Stimulated activated CD4-positive, alpha-beta T cell treated with anti-CD3 and anti-CD28 coated beads, TNF-alpha, amount 100 ng/mL, for 4 hours (primary cell): ENCODE data around the gene PLAC1.

Experiments used
- DNase-seq, 3 experiments: peaks; one replicate each; pipeline ENCODE4 v3.0.0-alpha.2; 2020; ENCODE audit warnings: low read depth in 3 of 3

The PLAC1 gene

GRCh38 chrX:134588806-134589205 lies 69.5 kb downstream of the PLAC1 start:
- no peak for DNase-seq

- no peak for DNase-seq
These were observed 77.4 kb downstream of the PLAC1 start for GRCh38 chrX:134580907-134581306.

GRCh38 chrX:134573683-134574035 lies 84.6 kb downstream of the PLAC1 start:
- no peak for DNase-seq

- no peak for DNase-seq
These were observed 85.2 kb downstream of the PLAC1 start for GRCh38 chrX:134572816-134573682.

GRCh38 chrX:134571796-134572195 lies 86.5 kb downstream of the PLAC1 start:
- DNase-seq = no peak

- no peak for DNase-seq
These were observed 87.4 kb downstream of the PLAC1 start for GRCh38 chrX:134570899-134571298.

GRCh38 chrX:134570509-134570846 lies 87.8 kb downstream of the PLAC1 start:
- no peak for DNase-seq

- no peak for DNase-seq
These were observed 89.0 kb downstream of the PLAC1 start for GRCh38 chrX:134569306-134569705.

- no peak for DNase-seq
These were observed 89.8 kb downstream of the PLAC1 start for GRCh38 chrX:134568285-134569016.

GRCh38 chrX:134566506-134566905 lies 91.8 kb downstream of the PLAC1 start:
- no peak for DNase-seq

- no peak for DNase-seq
These were observed 96.3 kb downstream of the PLAC1 start for GRCh38 chrX:134562002-134562401.

- DNase-seq = no peak
These were observed 100.1 kb downstream of the PLAC1 start for GRCh38 chrX:134558133-134558532.

- DNase-seq = no peak
These were observed 104.0 kb downstream of the PLAC1 start for GRCh38 chrX:134554291-134554690.

- no peak for DNase-seq
These were observed 105.9 kb downstream of the PLAC1 start for GRCh38 chrX:134552351-134552750.

GRCh38 chrX:134551376-134552048 lies 106.8 kb downstream of the PLAC1 start:
- DNase-seq = no peak

- no peak for DNase-seq
These were observed 109.7 kb downstream of the PLAC1 start for GRCh38 chrX:134548257-134549201.

GRCh38 chrX:134547047-134547679 lies 111.1 kb downstream of the PLAC1 start:
- DNase-seq = no peak

GRCh38 chrX:134546187-134546586 lies 112.1 kb downstream of the PLAC1 start:
- DNase-seq = no peak

- DNase-seq = no peak
These were observed 112.8 kb downstream of the PLAC1 start for GRCh38 chrX:134545510-134545909.

- DNase-seq = no peak
These were observed 113.6 kb downstream of the PLAC1 start for GRCh38 chrX:134544513-134545151.

- no peak for DNase-seq
These were observed 114.1 kb downstream of the PLAC1 start for GRCh38 chrX:134544135-134544512.
